Glomerular endothelial cell (primary cell): ENCODE data around the gene MYO1D. TPM values are rescaled to one million over a fixed set of nuclear protein-coding genes. Genes with fewer than 3 reads are reported as not detected.

Experiments
- DNase-seq: peaks from one replicate; pipeline ENCODE4 v3.0.0-alpha.2; 2011; ENCODE audit warnings: low read depth, low spot score; ENCODE audit errors: extremely low read depth
- total RNA-seq: library from RNA; depleted of rRNA; stranded (reverse); fragments of >200 nt; gene quantifications from 2 replicates; pipeline ENCODE4 v1.2.3, GENCODE V29; 2015

MYO1D gene
- total RNA-seq, 1 donor from 2014 or later = 73.7 TPM

DNA sequence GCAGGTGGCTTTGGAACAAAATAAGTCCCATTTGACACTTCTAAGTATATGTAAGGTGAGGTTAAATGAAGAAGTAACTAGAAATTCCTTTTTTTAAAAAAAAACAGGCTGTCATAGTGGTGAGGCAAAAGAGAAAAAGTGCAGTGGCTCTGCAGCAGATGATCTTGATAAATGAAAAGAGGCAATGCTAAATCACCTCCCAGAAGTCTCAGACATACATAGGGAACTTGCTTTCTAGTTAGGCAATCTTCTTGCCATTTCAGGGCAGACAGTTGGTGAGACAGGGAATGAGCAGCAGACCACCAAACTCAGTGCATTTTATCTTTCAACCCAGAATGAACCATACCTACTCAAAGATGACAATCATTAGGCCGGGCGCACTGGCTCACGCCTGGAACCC is 90.8 kb downstream of the MYO1D start:
- DNase-seq = no peak

DNA sequence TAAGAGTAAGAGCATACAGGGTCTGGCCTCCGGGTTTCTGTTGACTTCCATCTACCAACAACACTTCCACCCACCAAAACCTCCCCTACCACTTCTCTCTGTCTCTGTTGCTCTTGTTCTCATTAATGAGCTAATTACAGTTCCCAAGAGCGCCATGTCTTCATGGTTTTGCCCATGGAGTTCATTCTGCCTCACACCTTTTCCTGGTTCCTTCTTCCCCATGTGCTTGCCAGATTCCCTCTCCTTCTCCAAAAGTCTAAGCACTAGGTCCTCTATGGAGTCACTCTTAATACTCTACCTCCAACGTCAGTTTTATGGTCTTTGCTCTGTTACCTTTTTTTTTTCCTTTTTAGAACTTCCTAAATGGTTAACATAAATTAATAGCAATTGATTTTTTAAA is 92.8 kb downstream of the MYO1D start:
- DNase-seq = no peak

DNA sequence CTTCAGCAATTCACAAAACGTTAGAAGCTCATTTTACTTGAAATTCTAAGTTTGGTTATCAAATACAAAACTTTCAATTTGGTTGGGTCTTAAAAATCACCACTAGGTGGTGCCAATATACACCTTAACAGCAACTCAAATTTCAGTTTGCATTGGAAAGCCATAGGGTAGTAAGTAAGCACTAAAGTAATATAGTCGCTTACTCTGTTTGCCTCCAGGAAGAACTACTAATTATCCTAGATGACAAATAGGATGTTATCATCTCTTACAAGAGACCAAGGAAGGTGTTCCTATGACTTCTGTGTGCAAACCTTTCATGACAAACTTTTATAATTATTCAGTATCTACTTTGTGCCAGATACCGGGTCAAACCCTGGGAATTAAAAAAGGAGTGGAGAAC is 93.3 kb downstream of the MYO1D start:
- DNase-seq = no peak

DNA sequence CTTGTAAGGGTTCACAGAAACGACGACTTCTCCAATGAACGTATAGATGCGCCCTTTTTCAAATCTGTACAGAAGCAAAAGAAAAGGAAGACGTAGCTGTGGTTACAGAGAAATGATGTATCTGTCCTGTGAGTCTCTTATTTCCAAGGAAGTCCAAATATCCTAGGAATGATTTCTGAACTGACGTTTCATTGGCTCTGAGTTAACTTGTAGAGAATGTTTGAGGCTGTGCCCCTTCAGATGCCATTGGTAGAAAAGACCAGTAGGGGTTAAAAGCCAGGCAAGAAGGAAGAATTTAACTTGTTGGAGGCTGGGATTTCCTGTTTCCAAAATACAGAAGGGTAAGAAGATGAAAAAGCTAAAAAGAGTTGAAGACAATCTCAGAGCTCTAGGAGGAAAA is 96.2 kb downstream of the MYO1D start:
- DNase-seq = no peak

DNA sequence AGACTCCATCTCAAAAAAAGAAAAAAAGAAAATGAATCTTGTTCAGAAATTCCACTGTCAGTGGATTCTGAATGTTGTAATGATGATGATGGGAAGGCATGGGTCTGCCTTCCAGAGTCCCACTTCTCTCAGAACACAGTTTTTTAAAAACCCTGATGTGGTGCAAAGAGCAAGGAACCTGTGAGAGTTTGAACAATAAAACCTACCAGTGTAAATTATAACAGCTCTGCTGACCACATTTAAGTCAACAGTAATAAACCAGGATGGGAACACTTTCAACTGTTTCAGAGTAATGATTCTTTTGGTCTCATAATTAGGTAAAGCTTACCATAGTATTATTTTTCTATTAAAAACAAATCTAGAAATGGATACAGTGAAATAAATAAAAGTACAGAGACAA is 99.0 kb downstream of the MYO1D start:
- DNase-seq = no peak

DNA sequence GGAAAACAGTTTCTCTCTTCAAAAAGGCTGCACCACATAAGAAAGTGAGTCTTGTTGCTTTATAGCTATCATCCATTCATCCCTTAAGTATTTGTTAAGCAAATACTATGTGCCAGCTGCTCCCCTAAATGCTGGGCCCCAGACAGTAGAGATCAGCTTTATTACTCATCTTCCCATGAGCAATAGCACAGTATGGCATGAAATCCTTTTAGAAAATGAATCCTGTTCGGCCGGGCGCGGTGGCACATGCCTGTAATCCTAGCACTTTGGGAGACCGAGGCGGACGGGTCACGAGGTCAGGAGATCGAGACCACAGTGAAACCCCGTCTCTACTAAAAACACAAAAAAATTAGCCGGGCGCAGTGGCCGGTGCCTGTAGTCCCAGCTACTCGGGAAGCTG is 99.5 kb downstream of the MYO1D start:
- no peak for DNase-seq

DNA sequence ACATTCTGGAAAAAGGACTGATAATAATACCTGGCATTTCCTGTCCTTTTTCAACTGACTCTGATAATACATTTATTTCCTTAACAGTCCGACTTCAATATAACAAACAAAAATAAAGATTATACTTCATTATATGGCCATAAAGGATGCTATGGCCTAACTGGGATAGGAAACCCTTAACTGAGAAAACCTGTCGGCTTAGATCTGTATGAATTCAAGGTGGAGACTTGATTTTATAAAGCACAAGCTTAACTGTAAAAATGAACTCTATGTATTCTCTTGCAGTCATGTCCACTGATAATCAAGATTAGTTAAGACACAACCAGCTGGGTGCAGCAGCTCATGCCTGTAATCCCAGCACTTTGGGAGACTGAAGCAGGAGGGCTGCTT is 102.2 kb downstream of the MYO1D start:
- DNase-seq = no peak

DNA sequence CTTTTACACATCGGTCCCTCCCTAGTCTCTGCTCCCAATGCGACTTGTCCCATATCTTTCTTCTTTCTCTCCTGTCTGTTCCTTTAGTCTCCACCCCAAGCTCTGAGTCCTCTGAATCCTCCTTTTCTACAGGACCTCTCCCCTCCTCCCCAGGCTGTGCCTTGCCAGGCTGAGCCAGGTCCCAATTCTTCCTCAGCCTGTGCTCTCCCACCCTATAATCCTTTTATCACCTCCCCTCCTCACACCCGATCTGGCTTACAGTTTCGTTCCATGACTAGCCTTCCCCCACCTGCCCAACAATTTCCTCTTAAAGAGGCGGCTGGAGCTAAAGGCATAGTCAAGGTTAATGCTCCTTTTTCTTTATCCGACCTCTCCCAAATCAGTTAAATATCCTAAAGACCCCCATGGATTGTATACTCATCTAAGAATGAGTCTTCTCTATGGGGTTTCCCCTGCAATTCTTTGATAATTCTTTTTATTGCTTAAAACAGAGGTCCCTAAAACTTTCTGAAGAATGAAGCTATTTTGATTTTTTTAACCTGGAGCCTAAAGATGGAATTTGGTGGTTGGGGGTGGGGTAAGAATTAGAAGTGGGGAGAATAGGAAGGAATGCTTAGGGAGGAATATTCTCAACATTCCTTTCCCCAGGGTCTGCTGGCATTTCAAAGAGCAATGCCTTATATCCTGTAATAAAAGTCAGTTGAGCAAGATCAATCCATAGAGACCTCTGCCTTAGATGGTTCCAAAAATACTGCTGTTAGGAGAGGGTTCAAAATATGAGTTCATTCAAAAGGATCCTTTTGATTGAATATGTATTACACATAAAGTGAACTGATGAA is 102.8 kb downstream of the MYO1D start:
- DNase-seq = no peak

DNA sequence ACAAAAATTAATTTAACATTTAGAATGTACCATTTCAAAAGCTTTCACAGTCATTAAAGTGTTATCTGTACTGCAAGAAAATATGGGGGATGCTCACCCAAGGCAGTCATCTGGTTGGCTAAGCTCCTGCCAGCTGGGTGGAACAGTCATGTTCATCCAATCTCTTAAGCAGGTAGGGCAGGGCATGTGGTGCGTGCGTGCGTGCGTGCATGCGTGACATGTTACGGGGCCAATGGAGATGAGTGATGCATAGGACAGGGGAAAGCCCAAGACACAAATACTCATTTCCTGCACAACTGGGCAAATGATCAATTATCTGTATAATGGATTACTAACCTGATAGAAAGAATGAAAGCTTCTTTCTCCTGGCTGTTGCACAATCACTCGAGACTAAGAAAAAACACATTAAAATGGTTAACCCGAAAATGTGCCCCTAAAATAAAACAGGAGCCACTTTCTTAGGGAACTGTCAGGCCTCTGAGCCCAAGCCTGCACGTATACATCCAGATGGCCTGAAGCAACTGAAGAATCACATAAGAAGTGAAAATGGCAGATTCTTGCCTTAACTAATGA is 104.4 kb downstream of the MYO1D start:
- DNase-seq = no peak

DNA sequence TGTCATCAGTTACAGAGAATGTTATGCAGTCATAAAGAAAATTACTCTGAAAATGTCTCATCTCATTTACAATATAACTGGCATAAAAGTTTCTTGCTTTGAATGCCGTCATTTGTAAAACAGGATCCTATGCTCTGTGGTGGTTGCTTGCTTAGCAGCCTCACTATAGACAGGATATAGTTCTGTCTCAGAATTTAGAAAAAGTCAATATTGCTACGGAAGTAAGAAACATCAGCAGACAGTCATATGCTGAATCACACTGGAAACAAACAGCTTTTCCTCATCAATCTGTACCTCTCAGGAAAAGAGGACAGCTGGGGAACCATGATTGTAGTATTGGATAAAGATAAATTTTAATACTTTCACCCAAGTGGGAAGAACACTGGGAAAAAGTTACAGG is 105.5 kb downstream of the MYO1D start:
- DNase-seq = peak; percentile 65

DNA sequence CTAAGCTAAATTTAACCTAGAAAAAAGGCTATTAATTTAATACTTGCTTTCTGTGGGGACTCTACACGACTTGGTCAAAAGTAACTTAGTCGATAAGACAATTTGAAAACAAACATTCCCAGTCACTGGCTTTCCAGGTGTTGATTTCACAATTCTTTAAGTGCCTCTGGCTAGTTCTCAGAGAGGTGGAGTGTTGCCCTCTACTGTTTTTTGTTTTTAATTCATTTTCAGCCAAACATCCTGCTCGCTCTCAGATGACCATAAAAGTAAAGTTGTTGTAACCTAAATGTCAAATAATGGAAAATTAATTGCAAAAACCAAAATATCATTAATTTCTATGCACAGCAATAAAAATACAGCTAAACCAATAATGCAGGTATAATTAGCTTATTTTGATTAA is 107.1 kb downstream of the MYO1D start:
- no peak for DNase-seq

DNA sequence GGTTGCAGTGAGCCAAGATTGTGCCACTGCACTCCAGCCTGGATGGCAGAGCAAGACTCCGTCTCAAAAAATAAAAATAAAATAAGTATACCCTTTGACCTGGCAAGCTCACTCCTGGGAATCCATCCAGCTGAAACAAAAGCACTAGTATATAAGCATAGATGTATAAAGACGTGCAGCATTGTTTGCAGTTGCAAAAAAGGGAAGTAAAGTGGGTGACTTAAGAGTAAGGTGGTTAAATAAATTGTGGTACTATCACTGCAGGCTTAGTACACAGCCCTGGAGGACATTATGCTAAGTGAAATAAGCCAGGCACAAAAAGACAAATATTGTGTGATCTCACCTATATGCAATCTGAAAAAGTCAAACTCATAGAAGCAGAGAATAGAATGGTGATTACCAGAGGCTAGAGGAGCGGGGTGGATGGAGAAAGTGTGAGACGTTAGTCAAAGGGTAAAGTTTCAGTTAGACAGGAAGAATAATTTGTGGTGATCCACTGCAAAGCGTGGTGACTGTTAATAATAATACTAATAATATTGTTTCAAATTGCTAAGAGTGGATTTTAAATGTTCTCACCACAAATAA is 113.0 kb downstream of the MYO1D start:
- no peak for DNase-seq

DNA sequence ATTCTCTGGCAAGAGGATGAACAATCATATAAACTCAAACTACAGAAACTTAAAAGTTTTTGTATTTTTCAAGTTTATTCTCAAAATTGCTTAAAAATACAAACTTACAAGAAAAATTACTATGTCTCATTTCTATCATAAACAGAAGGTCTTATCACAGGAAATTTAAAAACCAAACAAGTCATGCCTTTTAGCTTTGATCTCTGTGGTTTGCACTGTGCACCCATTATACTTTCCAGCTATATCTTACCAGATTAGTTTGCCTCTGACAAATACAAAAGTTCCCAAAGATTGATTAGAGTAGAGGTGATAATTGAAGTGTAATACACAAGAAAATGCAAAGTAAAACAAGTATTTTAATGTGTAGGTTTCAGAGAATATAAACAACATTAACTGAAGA is 117.4 kb downstream of the MYO1D start:
- no peak for DNase-seq

DNA sequence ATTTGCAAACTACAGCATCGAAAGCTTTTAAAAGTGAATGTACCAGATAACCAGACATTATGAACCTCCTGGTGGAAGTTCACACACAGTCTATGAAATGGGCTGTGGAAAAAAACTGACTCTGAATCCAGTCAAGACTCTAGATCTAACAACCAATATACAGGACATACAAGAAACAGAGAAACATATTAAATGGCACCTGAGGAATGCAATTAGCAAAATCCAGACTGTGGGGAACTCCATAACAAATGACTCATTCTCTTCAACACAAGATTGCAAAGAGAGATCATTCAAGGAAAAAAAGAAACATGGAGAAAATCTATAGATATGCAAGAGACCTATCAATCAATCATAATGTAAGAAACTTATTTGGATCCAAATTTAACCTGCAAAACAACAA is 119.0 kb downstream of the MYO1D start:
- no peak for DNase-seq

DNA sequence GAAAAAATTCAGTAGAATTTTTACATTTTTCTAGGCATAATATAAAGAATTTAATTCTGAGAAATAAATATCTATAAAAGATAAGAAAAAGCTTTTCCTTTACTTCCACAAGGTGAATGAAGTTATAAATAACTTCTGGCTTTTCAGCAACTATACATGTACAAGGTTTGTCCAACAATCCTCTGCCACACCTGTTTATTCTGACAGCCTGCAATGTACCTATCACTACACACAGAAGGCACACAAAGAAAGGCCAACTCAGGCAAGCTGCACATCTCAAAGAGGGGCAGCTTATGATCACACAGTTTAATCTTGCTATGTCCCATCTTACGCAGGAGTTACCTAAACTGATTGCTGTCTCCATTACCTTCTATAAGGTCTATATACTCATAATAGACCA is 120.2 kb downstream of the MYO1D start:
- no peak for DNase-seq

DNA sequence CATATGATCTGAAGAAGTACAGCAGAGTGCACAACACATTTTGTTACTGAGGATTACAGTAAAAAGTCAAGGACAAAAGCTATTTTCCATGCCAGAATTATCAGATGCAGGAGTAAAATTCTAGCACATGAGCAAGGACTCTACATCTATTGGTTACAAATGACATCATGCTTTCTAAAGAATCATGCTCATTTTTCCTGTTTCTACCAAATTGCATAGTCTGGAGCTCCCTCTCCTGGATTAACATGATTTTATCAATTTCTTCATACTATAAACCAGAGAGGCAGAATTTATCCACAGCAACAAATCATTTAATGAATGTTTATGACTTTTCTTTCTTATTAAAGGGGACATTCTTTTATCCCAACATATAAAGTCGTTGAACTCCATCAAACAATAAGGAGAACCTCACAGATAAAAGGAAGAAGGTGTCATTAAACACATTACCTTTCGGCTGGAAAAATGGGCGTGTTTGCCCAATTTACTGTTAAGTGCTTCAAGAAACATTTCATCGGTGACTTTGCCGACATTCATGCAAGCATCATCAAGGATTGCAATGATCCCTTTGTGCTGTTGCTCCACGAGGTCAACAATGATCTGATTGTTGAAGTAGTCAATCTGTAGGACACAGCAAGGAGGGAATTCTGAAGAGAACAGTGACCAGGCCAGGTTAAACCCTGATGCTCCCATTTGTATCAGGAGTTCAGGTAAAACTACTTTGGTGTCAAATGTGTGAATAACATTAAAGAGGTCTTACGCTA is 121.7 kb downstream of the MYO1D start:
- DNase-seq = peak; percentile 70

DNA sequence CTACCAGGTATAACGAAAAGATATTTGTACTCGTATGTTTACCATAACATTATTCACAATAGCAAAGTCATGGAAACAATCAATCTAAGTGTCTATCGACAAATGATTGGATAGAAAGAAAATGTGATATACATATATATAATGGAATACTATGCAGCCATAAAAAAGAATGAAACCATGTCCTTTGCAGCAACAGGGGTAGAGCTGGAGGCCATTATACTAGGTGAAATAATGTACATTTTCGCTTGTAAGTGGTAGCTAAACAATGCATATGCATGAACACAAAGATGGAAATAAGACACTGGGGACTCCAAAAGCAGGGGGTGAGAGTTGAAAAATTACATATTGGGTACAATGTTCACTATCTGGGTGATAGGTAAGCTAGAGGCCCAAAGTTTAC is 124.0 kb downstream of the MYO1D start:
- no peak for DNase-seq

DNA sequence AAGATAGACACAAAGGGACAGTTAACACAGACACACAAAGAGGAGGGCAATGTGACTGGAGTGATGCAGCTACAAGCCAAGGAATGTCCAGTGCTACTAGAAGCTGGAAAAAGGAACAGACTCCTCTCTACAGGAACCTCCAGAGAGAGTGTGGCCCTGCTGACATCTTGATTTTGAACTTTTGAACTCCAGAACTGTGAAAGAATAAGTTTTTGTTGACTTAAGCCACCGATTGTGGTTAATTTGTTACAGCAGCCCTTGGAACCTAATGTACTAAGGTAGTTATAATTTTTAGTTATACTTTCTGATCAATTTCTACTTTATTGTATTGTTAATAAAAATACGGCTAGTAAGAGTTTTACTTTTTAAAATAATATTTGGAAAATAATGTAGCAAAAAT is 129.1 kb downstream of the MYO1D start:
- DNase-seq = no peak

DNA sequence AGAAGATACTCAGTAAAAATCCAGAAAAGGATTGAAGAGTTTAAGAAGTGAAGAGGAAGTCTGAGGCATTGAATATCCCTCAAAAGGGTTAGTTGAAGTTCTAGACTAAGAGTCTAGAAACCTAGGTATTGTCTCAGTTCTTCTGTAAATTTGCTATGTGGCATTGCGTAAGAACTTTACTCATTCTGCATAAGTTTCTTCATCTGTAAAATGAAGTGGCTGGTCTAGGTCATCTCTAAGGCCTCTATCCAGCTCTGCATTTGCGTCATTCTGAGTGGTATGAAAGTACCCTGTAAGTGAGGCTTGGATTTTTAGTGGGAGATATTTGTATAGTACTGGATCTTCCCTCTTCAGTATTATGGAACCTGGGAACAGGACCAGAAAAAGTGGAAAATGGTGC is 130.2 kb downstream of the MYO1D start:
- DNase-seq = no peak

DNA sequence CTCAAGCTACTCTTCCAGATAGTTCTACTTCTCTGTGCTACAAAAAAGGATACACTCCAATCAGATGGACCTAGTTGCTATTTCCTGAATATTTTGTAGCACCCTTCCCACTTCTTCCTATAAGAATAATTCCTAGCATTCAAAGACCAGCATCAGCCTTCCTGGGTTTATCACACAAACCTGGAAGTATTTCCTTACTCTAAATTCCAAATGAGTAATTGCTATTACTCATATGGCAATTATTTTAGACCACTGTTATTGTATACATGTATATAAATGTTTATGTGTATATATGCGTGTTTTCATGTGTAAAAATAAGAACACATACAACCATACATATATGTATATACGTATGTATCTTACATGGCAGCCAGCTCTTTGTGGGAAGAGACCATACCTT is 130.6 kb downstream of the MYO1D start:
- no peak for DNase-seq

DNA sequence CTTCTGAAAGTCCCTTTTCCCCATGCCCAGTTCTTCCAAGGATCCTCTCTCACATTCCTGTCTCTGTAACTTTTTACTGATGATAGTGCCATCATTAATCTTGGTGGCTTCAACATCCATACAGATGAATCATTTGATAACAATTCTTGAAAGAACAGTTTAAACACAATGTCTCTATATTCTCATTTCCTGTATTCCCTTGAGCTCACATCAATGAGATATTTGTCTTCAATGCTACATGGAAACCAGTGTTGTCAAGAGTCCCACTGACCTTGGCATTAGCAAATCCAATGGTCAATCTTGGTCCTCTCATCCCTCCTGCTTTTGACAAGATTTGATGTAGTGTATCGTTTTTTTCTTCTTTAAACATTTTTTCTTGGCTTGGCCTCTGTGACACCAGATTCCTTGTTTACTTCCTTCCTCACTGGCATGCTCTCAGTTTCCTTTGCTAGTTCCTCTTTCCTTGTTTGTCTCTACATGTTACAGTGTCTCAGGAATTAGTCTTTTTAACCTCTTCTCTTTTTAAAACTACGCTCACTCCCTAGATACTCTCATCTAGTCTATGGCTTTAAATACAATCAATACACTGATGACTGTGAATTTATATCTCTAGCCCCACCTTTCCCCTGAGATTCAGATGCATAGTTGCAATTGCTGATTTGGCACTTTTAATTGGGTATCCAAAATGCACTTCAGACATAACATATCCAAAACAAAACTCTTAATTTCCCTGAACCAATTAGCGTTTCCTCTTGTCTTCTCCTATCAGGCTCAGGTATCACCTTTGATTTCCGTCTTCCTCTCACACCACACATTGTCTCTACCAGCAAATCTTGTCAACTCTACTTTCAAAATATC is 134.0 kb downstream of the MYO1D start:
- DNase-seq = no peak
